Heart right ventricle (tissue), 16 donors: ENCODE measurements around the gene RALY. TPM values are rescaled to one million over a fixed set of nuclear protein-coding genes. Genes with fewer than 3 reads are reported as not detected.

Source experiments
- ATAC-seq, 8 donors: fragments of 200-7000 bp; cut with Tn5 transposase; one replicate each; pipeline ENCODE4 v1.9.1; 2020; ENCODE audit warnings: mild to moderate bottlenecking in 8 of 8, moderate library complexity in 8 of 8, moderate number of reproducible peaks in 1 of 8
- DNase-seq, 2 donors: peaks; one replicate each; pipeline ENCODE4 v3.0.0-alpha.2; 2020
- H3K27ac ChIP-seq, 10 donors: fragments of 200-600 bp; sonication (generic) in 2 of 10; one replicate each; pipeline versions ENCODE4 v1.5.0 to v1.8.0; 2020 to 2022; ENCODE audit warnings: mild to moderate bottlenecking in 3 of 10
- H3K27me3 ChIP-seq, 7 donors: fragments of 200-600 bp; one replicate each; pipeline ENCODE4 v1.8.0; 2021 to 2022; ENCODE audit warnings: mild to moderate bottlenecking in 2 of 7
- H3K36me3 ChIP-seq, 9 donors: fragments of 200-600 bp; sonication (generic) in 1 of 9; one replicate each; pipeline versions ENCODE4 v1.5.0 to v1.8.0; 2020 to 2022; ENCODE audit warnings: mild to moderate bottlenecking in 2 of 9
- H3K4me1 ChIP-seq, 9 donors: fragments of 200-600 bp; sonication (generic) in 1 of 9; one replicate each; pipeline versions ENCODE4 v1.5.0 to v1.8.0; 2020 to 2022; ENCODE audit warnings: mild to moderate bottlenecking in 4 of 9
- H3K4me3 ChIP-seq, 10 donors: fragments of 200-600 bp; sonication (generic) in 2 of 10; one replicate each; pipeline versions ENCODE4 v1.5.0 to v1.8.0; 2020 to 2022; ENCODE audit warnings: mild to moderate bottlenecking in 7 of 10, moderate library complexity in 2 of 10
- H3K9me3 ChIP-seq, 11 donors: fragments of 200-600 bp in 10 of 11; sonication (generic) in 2 of 11; one replicate each; pipeline versions ENCODE4 v1.5.0 to v1.8.0; 2013 to 2022; ENCODE audit warnings: mild to moderate bottlenecking in 2 of 11, control low read depth in 1 of 11, moderate library complexity in 1 of 11
- CTCF ChIP-seq, 9 donors: fragments of 200-600 bp; sonication (generic) in 2 of 9; IDR thresholded peaks; one replicate each; pipeline versions ENCODE4 v1.5.0 to v1.8.0; 2021 to 2022; ENCODE audit warnings: antibody characterized with exemption in 9 of 9, mild to moderate bottlenecking in 5 of 9, moderate library complexity in 1 of 9
- WGBS, 2 donors: extraction: QIAGEN DNeasy Blood & Tissue Kit; methylation state at CpG; one replicate each; pipeline ENCODE4 v1.1.7; 2013; ENCODE audit warnings: inconsistent platforms in 1 of 2; 5-methylcytosine and 5-hydroxymethylcytosine counted together
- intact Hi-C, 10 donors: fragments of 100-400 bp; cut with DNase I; formaldehyde crosslinking; loops; one replicate each; pipeline versions ENCODE4 v1.11.1 to v1.14.2; 2022
- polyA plus RNA-seq, 2 donors: library from polyadenylated mRNA; stranded (reverse); fragments of 200-250 nt; gene quantifications; one replicate each; pipeline ENCODE4 v1.2.3, GENCODE V29; 2013
- total RNA-seq, 10 donors: library from RNA; stranded (reverse); fragmentation: NEBNext Ultra II Directional in 3 of 10; extraction: Animal tissue kit (Norgen Biotek cat#: 25700) in 3 of 10; gene quantifications; one replicate each; pipeline versions ENCODE4 v1.2.1 to v1.2.4, GENCODE V29; 2021 to 2023
- donor health status: Arrhythmogenic right ventricular cardiomyopathy.
- donor health status: ischemic (EF 13 %, LVEDD 7.1; RV severe dilation, severe dysfunction).
- donor health status: healthy with polysubstance abuse.
- donor health status: DM: no; HTN: yes; CAD: no.
- donor health status: DM: no; HTN: no; CAD: no.
- donor health status: ischemic (EF 25% LVEDD 6.9; RV normal size, moderate dysfunction).
- donor health status: ischemic (EF 25% LVEDD 5.7; RV mildly dilated, moderate dysfunction).
- donor health status: healthy.
- donor health status: DM: yes; HTN: yes; CAD: no.
- donor health status: Ischemic cardiomyopathy.
- donor health status: ischemic (EF 35%, LVEDD 5.7; RV mildly dilated, moderate dysfunction).
- donor health status: nonischemic (EF 11% LVEDD 7.7; RV severe dilation, severe dysfunction).
- donor health status: DM: yes; HTN: yes; CAD: no.
- donor health status: PGD.
- donor health status: ischemic (EF 29% LVEDD 5.4; RV normal size, mild dysfunction).
- donor health status: nonischemic (EF 23%, LVEDD 6.1; RV moderate dilation, normal function).

Gene RALY
- total and polyA plus RNA-seq, 12 donors: 84.3 to 234 (median 104) TPM

GRCh38 chr20:33979094-33979493, 14.6 kb upstream of the RALY start:
- Histone ChIP-seq H3K9me3 (peaks cover 0 to 4% (median 0%) of the 10 kb centered on the region in 11 donors), H3K27me3 (no peaks in the 10 kb centered on the region), H3K4me1 (no peaks in the 10 kb centered on the region), H3K4me3 (no peak overlapping the region), H3K36me3 (no peaks in the 10 kb centered on the region), H3K27ac (no peak overlapping the region)
- intact Hi-C loops: no loop called here
- ATAC-seq (no peak), DNase-seq (no peak)
- no peak for TF ChIP-seq CTCF (IDR thresholded peaks at IDR 0.05)
- WGBS, 2 donors: 88 to 96% methylated on average over 2 of the region's 2 CpGs

- intact Hi-C loops: no loop called here
- H3K27me3 ChIP-seq: no peaks in the 10 kb centered on the region
- H3K27ac ChIP-seq: no peak overlapping the region
- no peaks in the 10 kb centered on the region for H3K4me1 ChIP-seq
- no peak for TF ChIP-seq CTCF (IDR thresholded peaks at IDR 0.05)
- DNase-seq (no peak), ATAC-seq (no peak)
- WGBS, 2 donors: 95 to 97% methylated on average over 7 of the region's 7 CpGs
- no peak overlapping the region for H3K4me3 ChIP-seq
- peaks cover 0 to 4% (median 0%) of the 10 kb centered on the region in 11 donors for H3K9me3 ChIP-seq
- H3K36me3 ChIP-seq: no peaks in the 10 kb centered on the region
Measured at GRCh38 chr20:33981347-33981746, 12.4 kb upstream of the RALY start.

- no peak overlapping the region for H3K27ac ChIP-seq
- H3K4me1 ChIP-seq: no peaks in the 10 kb centered on the region
- no peaks in the 10 kb centered on the region for H3K36me3 ChIP-seq
- WGBS, 2 donors: 80 to 87% methylated on average over 3 of the region's 3 CpGs
- intact Hi-C loops: no loop called here
- no peak overlapping the region for H3K4me3 ChIP-seq
- H3K9me3 ChIP-seq: peaks cover 0 to 4% (median 0%) of the 10 kb centered on the region in 11 donors
- no peak for TF ChIP-seq CTCF (IDR thresholded peaks at IDR 0.05)
- no peak for DNase-seq
- H3K27me3 ChIP-seq: no peaks in the 10 kb centered on the region
- no peak for ATAC-seq
Measured at GRCh38 chr20:33981964-33982363, 11.7 kb upstream of the RALY start.

GRCh38 chr20:33983371-33983770, 10.3 kb upstream of the RALY start:
- no peak for DNase-seq
- Histone ChIP-seq H3K4me1 (no peaks in the 10 kb centered on the region), H3K4me3 (no peak overlapping the region), H3K27me3 (no peaks in the 10 kb centered on the region), H3K36me3 (no peaks in the 10 kb centered on the region), H3K27ac (no peak overlapping the region), H3K9me3 (no peaks in the 10 kb centered on the region)
- ATAC-seq: no peak
- TF ChIP-seq CTCF (IDR thresholded peaks at IDR 0.05): no peak
- 85 to 90% methylated on average over 5 of the region's 5 CpGs for WGBS, 2 donors
- intact Hi-C loops: no loop called here
